ENCODE results near the gene C10orf90. TPM values are rescaled to one million over a fixed set of nuclear protein-coding genes. Genes with fewer than 3 reads are reported as not detected.

Gene C10orf90
- total RNA-seq, 2 donors from 2014 or later = not detected

DNA sequence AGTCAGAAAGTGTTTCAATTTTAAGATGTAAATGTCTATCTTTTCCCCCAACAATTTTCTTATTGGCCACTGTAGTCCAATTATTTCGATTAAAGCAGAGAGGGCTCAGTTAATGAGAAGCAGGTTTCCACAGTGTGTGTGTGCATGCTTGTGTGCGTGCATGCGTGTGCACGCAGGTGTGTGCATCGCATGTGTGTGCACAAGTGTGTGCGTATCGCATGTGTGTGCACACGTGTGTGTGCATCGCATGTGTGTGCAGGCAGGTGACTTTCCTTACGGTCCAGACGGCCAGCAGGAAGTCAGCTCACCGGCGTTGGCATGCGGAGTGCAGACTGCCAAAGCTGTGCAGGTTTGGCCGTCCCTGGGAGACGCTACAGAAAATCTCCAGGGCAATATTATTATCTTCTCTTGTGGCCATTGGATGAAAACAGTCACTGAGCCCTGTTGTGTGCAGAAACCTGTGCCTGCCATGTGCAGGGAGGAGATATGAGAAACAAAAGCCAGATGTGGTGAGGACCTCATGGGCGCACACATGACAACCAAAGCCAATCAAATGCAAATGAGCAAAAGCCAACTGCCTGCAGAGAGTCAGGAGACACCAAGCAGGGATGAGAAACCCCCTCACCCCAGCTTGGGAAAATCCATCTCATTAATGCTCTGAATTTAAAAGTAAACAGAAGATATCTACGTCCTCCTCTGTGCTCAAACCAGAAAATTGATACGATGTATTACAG lies 70.4 kb downstream of the C10orf90 start:
- Mint-ChIP-seq H3K4me1 (ENCODE audit: low read depth in 2 of 2) (no peaks in the 10 kb centered on the region), H3K27ac (no peak overlapping the region), H3K36me3 (no peaks in the 10 kb centered on the region), H3K27me3 (peaks cover 0 to 14% of the 10 kb centered on the region in 2 donors), H3K9me3 (no peaks in the 10 kb centered on the region), H3K4me3 (no peak overlapping the region)
- ATAC-seq (no peak), DNase-seq (ENCODE audit: low spot score) (no peak)

GRCh38 chr10:126598009-126598408 lies 72.5 kb downstream of the C10orf90 start:
- ATAC-seq = peak; percentile 51 to 63
- H3K4me1 Mint-ChIP-seq (ENCODE audit: low read depth in 2 of 2) = no peaks in the 10 kb centered on the region

GRCh38 chr10:126597211-126597610 lies 73.3 kb downstream of the C10orf90 start:
- Mint-ChIP-seq H3K27me3 (peaks cover 19% of the 10 kb centered on the region in 2 donors), H3K9me3 (no peaks in the 10 kb centered on the region), H3K4me3 (no peak overlapping the region), H3K27ac (no peak overlapping the region), H3K36me3 (no peaks in the 10 kb centered on the region), H3K4me1 (ENCODE audit: low read depth in 2 of 2) (no peaks in the 10 kb centered on the region)
- DNase-seq (ENCODE audit: low spot score) (no peak), ATAC-seq (no peak)

More at GRCh38 chr10:126598009-126598408, 72.5 kb downstream of the C10orf90 start:
- DNase-seq (ENCODE audit: low spot score) = no peak
- H3K4me3 Mint-ChIP-seq = no peak overlapping the region
- peaks cover 18 to 19% of the 10 kb centered on the region in 2 donors for H3K27me3 Mint-ChIP-seq
- no peak overlapping the region for H3K27ac Mint-ChIP-seq
- no peaks in the 10 kb centered on the region for H3K36me3 Mint-ChIP-seq
- H3K9me3 Mint-ChIP-seq = no peaks in the 10 kb centered on the region

- Mint-ChIP-seq H3K4me1 (ENCODE audit: low read depth in 2 of 2) (no peaks in the 10 kb centered on the region), H3K27me3 (peaks cover 22 to 24% of the 10 kb centered on the region in 2 donors), H3K9me3 (no peaks in the 10 kb centered on the region), H3K27ac (no peak overlapping the region), H3K36me3 (no peaks in the 10 kb centered on the region), H3K4me3 (no peak overlapping the region)
- no peak for ATAC-seq
- DNase-seq (ENCODE audit: low spot score) = no peak
Measured at GRCh38 chr10:126596472-126597016, 73.9 kb downstream of the C10orf90 start.

GRCh38 chr10:126595160-126595559 lies 75.3 kb downstream of the C10orf90 start:
- ATAC-seq (peak in 1 of 2 donors; percentile 30), DNase-seq (ENCODE audit: low spot score) (no peak)
- Mint-ChIP-seq H3K27ac (no peak overlapping the region), H3K4me3 (no peak overlapping the region), H3K36me3 (no peaks in the 10 kb centered on the region), H3K4me1 (ENCODE audit: low read depth in 2 of 2) (no peaks in the 10 kb centered on the region), H3K27me3 (peaks cover 26 to 36% of the 10 kb centered on the region in 2 donors), H3K9me3 (no peaks in the 10 kb centered on the region)

DNA sequence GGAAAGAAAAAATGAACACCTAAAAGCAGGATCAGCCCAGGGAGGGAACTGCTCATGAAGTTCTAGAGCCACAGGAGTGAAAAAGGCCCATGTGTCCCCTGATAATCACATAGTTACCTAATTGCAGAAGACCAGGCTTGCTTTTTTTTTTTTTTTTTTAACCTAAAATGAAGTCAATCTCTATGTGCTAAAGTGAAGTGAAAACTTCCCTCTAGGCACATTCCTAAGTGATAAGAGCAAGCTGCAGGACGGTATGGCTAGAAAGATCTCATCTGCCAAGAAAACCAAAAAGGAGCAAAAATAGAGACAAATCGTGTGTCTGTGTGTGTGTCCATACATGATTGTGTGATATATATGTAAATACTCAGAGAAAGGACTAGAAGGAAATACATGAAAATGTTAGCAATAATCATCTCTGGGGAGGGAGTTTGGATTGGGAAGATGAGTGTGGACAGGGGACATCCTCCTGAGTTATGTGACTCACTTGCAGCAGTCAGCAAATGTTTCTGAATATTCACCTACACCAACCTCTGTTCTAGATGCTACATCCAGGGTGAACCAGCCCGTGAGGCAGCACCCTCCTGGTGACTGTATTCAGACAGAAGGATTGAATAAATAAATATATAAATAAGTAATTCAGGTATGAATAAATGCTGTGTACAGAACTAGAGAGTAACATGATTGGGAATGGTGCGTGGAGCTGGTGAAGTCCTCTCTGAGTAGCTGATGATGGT lies 76.4 kb downstream of the C10orf90 start:
- Mint-ChIP-seq H3K27me3 (peaks cover 28 to 46% of the 10 kb centered on the region in 2 donors), H3K9me3 (no peaks in the 10 kb centered on the region), H3K4me1 (ENCODE audit: low read depth in 2 of 2) (no peaks in the 10 kb centered on the region), H3K27ac (no peak overlapping the region), H3K36me3 (no peaks in the 10 kb centered on the region), H3K4me3 (no peak overlapping the region)
- DNase-seq (ENCODE audit: low spot score) (no peak), ATAC-seq (no peak)

DNA sequence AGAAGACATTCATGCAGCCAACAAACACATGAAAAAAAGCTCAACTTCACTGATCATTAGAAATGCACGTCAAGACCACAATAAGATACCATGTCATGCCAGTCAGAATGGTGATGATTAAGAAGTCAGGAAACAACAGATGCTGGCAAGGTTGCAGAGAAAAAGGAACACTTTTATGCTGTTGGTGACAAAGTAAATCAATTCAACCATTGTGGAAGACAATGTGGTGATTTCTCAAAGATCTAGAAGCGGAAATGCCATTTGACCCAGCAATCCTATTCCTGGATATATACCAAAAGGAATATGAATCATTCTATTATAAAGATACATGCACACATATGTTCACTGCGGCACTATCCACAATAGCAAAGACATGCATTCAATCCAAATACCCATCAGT lies 77.6 kb downstream of the C10orf90 start:
- H3K27ac Mint-ChIP-seq = no peak overlapping the region

GRCh38 chr10:126588024-126588423 lies 82.5 kb downstream of the C10orf90 start:
- H3K36me3 Mint-ChIP-seq = no peaks in the 10 kb centered on the region

More for the DNA sequence above, 77.6 kb downstream of the C10orf90 start:
- Mint-ChIP-seq H3K4me3 (no peak overlapping the region), H3K4me1 (ENCODE audit: low read depth in 2 of 2) (no peaks in the 10 kb centered on the region), H3K36me3 (no peaks in the 10 kb centered on the region), H3K9me3 (no peaks in the 10 kb centered on the region), H3K27me3 (peaks cover 29 to 53% of the 10 kb centered on the region in 2 donors)
- DNase-seq (ENCODE audit: low spot score) (no peak), ATAC-seq (no peak)

GRCh38 chr10:126586878-126587277 lies 83.6 kb downstream of the C10orf90 start:
- ATAC-seq (no peak), DNase-seq (ENCODE audit: low spot score) (no peak)
- H3K27me3 Mint-ChIP-seq = peaks cover 29 to 57% of the 10 kb centered on the region in 2 donors
- no peaks in the 10 kb centered on the region for H3K9me3 Mint-ChIP-seq
- no peak overlapping the region for H3K27ac Mint-ChIP-seq
- H3K36me3 Mint-ChIP-seq = no peaks in the 10 kb centered on the region
- H3K4me3 Mint-ChIP-seq = no peak overlapping the region
- H3K4me1 Mint-ChIP-seq (ENCODE audit: low read depth in 2 of 2) = no peaks in the 10 kb centered on the region

More at GRCh38 chr10:126588024-126588423, 82.5 kb downstream of the C10orf90 start:
- ATAC-seq (peak in 1 of 2 donors; percentile 17), DNase-seq (ENCODE audit: low spot score) (no peak)
- peaks cover 34 to 50% of the 10 kb centered on the region in 2 donors for H3K27me3 Mint-ChIP-seq
- no peak overlapping the region for H3K27ac Mint-ChIP-seq
- no peaks in the 10 kb centered on the region for H3K4me1 Mint-ChIP-seq (ENCODE audit: low read depth in 2 of 2)
- H3K9me3 Mint-ChIP-seq = no peaks in the 10 kb centered on the region
- no peak overlapping the region for H3K4me3 Mint-ChIP-seq

- DNase-seq (ENCODE audit: low spot score) (no peak), ATAC-seq (no peak)
- Mint-ChIP-seq H3K36me3 (no peaks in the 10 kb centered on the region), H3K9me3 (no peaks in the 10 kb centered on the region), H3K4me3 (no peak overlapping the region), H3K27me3 (peaks cover 21 to 50% of the 10 kb centered on the region in 2 donors), H3K27ac (no peak overlapping the region), H3K4me1 (ENCODE audit: low read depth in 2 of 2) (no peaks in the 10 kb centered on the region)
Measured at GRCh38 chr10:126586128-126586527, 84.4 kb downstream of the C10orf90 start.

- H3K27ac Mint-ChIP-seq = no peak overlapping the region
- no peak overlapping the region for H3K4me3 Mint-ChIP-seq
- no peak for ATAC-seq
- H3K27me3 Mint-ChIP-seq = peaks cover 23 to 43% of the 10 kb centered on the region in 2 donors
- H3K36me3 Mint-ChIP-seq = no peaks in the 10 kb centered on the region
- DNase-seq (ENCODE audit: low spot score) = no peak
- H3K4me1 Mint-ChIP-seq (ENCODE audit: low read depth in 2 of 2) = no peaks in the 10 kb centered on the region
- no peaks in the 10 kb centered on the region for H3K9me3 Mint-ChIP-seq
Measured at GRCh38 chr10:126585249-126586017, 85.1 kb downstream of the C10orf90 start.

- Mint-ChIP-seq H3K27ac (no peak overlapping the region), H3K9me3 (no peaks in the 10 kb centered on the region), H3K4me1 (ENCODE audit: low read depth in 2 of 2) (no peaks in the 10 kb centered on the region), H3K27me3 (peaks cover 22 to 37% of the 10 kb centered on the region in 2 donors), H3K4me3 (no peak overlapping the region), H3K36me3 (no peaks in the 10 kb centered on the region)
- ATAC-seq (no peak), DNase-seq (ENCODE audit: low spot score) (no peak)
Measured at GRCh38 chr10:126584836-126585235, 85.7 kb downstream of the C10orf90 start.

DNA sequence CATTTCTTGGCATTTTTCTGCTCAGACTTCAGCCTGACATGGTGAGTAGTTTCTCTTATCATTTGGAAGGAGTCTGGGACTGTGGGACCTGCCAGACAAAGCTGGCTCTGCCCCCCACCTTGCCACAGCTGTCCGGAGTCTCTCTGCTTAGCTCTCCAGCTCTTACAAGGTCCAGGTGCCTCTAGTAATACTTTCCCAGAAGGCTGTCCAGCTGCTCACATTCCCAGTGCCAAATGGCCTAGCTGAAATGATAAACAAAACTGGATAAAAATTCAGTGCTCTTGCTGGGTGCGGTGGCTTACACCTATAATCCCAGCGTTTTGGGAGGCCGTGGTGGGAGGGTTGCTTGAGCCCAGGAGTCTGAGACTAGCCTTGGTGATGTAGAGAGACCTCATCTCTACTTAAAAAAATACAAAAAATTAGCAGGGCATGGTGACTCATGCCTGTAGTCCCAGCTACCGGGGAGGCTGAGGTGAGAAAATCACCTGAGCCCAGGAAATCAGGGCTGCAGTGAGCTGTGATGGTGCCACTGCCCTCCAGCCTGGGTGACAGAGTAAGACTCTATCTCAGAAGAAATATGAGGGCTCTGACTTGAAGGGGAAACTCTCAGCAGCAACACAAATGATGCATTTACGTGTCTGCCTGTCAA lies 86.8 kb downstream of the C10orf90 start:
- Mint-ChIP-seq H3K27ac (no peak overlapping the region), H3K27me3 (peaks cover 17 to 25% of the 10 kb centered on the region in 2 donors), H3K4me1 (ENCODE audit: low read depth in 2 of 2) (no peaks in the 10 kb centered on the region), H3K36me3 (no peaks in the 10 kb centered on the region), H3K4me3 (no peak overlapping the region), H3K9me3 (no peaks in the 10 kb centered on the region)
- no peak for ATAC-seq
- DNase-seq (ENCODE audit: low spot score) = no peak

Data from natural killer cell treated with Interleukin-12 subunit alpha and Interleukin-12 subunit beta and Interleukin-15 and Interleukin-18, amount 100 ng/mL, for 72 hours (primary cell).